H1 (cell line): ENCODE data around the gene KCTD2. TPM values are rescaled to one million over a fixed set of nuclear protein-coding genes. Genes with fewer than 3 reads are reported as not detected.

Source experiments
- ASH2L ChIP-seq: fragments of 200-600, 300-600 bp; sonication (generic); IDR thresholded peaks from one replicate; pipeline ENCODE4 v1.7.1; 2017; ENCODE audit warnings: low read length
- CHD1 ChIP-seq: IDR thresholded peaks from 2 replicates; pipeline ENCODE4 v1.6.1; 2012; ENCODE audit warnings: low read depth, low read length, improper control_type of control experiment
- FOSL1 ChIP-seq: IDR thresholded peaks from 2 replicates; pipeline ENCODE4 v1.6.1; 2011; ENCODE audit warnings: mild to moderate bottlenecking, low read depth, low read length, moderate library complexity; ENCODE audit not compliant: insufficient read depth
- RBBP5 ChIP-seq: IDR thresholded peaks from 2 replicates; pipeline ENCODE4 v1.7.1; 2012; ENCODE audit warnings: low read depth, mild to moderate bottlenecking, inconsistent platforms, low read length, moderate library complexity, borderline replicate concordance
- SIN3A ChIP-seq, 2 experiments: IDR thresholded peaks in 1 of 2; conservative IDR thresholded peaks in 1 of 2; 2 replicates each; pipeline ENCODE4 v1.6.1; 2011 to 2012; ENCODE audit warnings: low read length in 2 of 2, improper control_type of control experiment in 1 of 2, low read depth in 1 of 2, mild to moderate bottlenecking in 1 of 2
- polyA plus RNA-seq, 7 experiments: library from polyadenylated mRNA; depleted of rRNA in 3 of 7; stranded (reverse) in 5 of 7; unstranded in 2 of 7; fragments of >200 nt in 5 of 7; fragments of 200-250 nt in 2 of 7; gene quantifications; 1 replicate in 5 of 7; 2 replicates in 1 of 7; 4 replicates in 1 of 7; pipeline versions ENCODE4 v1.2.1 to v1.2.3, GENCODE V29; 2011 to 2013; ENCODE audit warnings: missing spikeins in 2 of 7, mixed read lengths in 2 of 7
- total RNA-seq: library from RNA; stranded (reverse); fragmentation: NEBNext Ultra II Directional; extraction: Animal tissue kit (Norgen Biotek cat#: 25700); gene quantifications from 2 replicates; pipeline ENCODE4 v1.2.1, GENCODE V29; 2021
- TF ChIP-seq, protein P1 (sequence below): IDR thresholded peaks from 2 replicates; pipeline ENCODE4 v1.6.1; 2012; ENCODE audit warnings: low read length, inconsistent platforms
- TF ChIP-seq, protein P2 (sequence below), 3 experiments: IDR thresholded peaks; 1 replicate in 2 of 3; 2 replicates in 1 of 3; pipeline versions ENCODE4 v1.5.1 to v1.6.1; 2011; ENCODE audit warnings: low read length in 3 of 3, mild to moderate bottlenecking in 3 of 3, inconsistent platforms in 2 of 3, low read depth in 1 of 3, moderate library complexity in 1 of 3; ENCODE audit not compliant: insufficient read depth in 1 of 3; ENCODE audit errors: control extremely low read depth in 1 of 3

KCTD2 gene
- total and polyA plus RNA-seq, 2 of the 8 experiments (the other 6 are each of a cell fraction or from before 2014, with no cell fraction given): 33.7 to 36.8 TPM

DNA sequence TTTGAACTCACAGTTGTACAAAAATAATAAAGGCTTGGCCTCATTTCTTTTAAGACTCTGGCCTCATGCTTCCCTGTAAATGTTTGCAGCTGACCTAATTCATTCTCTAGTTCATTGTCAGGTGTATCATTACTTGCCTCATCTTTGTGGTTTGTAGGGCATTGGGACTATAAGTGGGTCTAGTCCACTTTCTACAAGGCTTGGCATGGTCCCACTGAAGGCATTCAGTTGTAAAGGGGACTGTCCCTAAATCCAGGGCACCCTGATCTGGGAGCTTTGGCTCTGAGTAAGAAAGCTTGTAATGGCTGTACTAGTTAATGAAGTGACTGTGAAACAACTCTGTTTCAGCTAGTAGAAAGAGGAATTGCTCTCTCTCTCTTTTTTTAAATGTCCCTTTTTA lies 2.7 kb downstream of the KCTD2 start (continued):
- TF ChIP-seq, protein P1, sequence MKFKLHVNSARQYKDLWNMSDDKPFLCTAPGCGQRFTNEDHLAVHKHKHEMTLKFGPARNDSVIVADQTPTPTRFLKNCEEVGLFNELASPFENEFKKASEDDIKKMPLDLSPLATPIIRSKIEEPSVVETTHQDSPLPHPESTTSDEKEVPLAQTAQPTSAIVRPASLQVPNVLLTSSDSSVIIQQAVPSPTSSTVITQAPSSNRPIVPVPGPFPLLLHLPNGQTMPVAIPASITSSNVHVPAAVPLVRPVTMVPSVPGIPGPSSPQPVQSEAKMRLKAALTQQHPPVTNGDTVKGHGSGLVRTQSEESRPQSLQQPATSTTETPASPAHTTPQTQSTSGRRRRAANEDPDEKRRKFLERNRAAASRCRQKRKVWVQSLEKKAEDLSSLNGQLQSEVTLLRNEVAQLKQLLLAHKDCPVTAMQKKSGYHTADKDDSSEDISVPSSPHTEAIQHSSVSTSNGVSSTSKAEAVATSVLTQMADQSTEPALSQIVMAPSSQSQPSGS: no peak
- no peak for TF ChIP-seq FOSL1
- no peak for TF ChIP-seq RBBP5
- no peak for TF ChIP-seq ASH2L
- no peak for TF ChIP-seq CHD1
- TF ChIP-seq, protein P2, sequence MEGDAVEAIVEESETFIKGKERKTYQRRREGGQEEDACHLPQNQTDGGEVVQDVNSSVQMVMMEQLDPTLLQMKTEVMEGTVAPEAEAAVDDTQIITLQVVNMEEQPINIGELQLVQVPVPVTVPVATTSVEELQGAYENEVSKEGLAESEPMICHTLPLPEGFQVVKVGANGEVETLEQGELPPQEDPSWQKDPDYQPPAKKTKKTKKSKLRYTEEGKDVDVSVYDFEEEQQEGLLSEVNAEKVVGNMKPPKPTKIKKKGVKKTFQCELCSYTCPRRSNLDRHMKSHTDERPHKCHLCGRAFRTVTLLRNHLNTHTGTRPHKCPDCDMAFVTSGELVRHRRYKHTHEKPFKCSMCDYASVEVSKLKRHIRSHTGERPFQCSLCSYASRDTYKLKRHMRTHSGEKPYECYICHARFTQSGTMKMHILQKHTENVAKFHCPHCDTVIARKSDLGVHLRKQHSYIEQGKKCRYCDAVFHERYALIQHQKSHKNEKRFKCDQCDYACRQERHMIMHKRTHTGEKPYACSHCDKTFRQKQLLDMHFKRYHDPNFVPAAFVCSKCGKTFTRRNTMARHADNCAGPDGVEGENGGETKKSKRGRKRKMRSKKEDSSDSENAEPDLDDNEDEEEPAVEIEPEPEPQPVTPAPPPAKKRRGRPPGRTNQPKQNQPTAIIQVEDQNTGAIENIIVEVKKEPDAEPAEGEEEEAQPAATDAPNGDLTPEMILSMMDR (IDR thresholded peaks at IDR 0.05; ENCODE audit: control extremely low read depth in 1 of 3, insufficient read depth in 1 of 3, low read depth in 1 of 3, low read length in 3 of 3): no peak
- no peak for TF ChIP-seq SIN3A (conservative IDR thresholded peaks at IDR 0.05 in 1 of 2, IDR thresholded peaks at IDR 0.05 in 1 of 2; ENCODE audit: low read depth in 1 of 2, low read length in 2 of 2)
